Thymus (tissue), 11 donors: ENCODE results near the gene NTM. TPM values are rescaled to one million over a fixed set of nuclear protein-coding genes. Genes with fewer than 3 reads are reported as not detected.

Source experiments
- DNase-seq, 9 donors: peaks; one replicate each; pipeline ENCODE4 v3.0.0-alpha.2; 2013; ENCODE audit warnings: low spot score in 9 of 9, low read depth in 6 of 9, missing footprints in 1 of 9
- H3K27ac ChIP-seq, 2 donors: one replicate each; pipeline ENCODE4 v1.5.1; 2013; ENCODE audit warnings: control low read depth in 1 of 2, low read depth in 1 of 2, low read length in 1 of 2, mild to moderate bottlenecking in 1 of 2, moderate library complexity in 1 of 2
- H3K27me3 ChIP-seq, 2 donors: one replicate each; pipeline ENCODE4 v1.5.1; 2013; ENCODE audit warnings: low read length in 1 of 2; ENCODE audit not compliant: control insufficient read depth in 2 of 2, insufficient read depth in 1 of 2
- H3K36me3 ChIP-seq, 2 donors: one replicate each; pipeline ENCODE4 v1.5.1; 2013; ENCODE audit warnings: low read length in 1 of 2, mild to moderate bottlenecking in 1 of 2, moderate library complexity in 1 of 2; ENCODE audit not compliant: control insufficient read depth in 2 of 2, insufficient read depth in 2 of 2
- H3K4me1 ChIP-seq, 2 donors: one replicate each; pipeline ENCODE4 v1.5.1; 2013; ENCODE audit warnings: low read length in 2 of 2; ENCODE audit not compliant: control insufficient read depth in 2 of 2, insufficient read depth in 2 of 2
- H3K4me3 ChIP-seq, 2 donors: one replicate each; pipeline ENCODE4 v1.5.1; 2013; ENCODE audit warnings: low read length in 2 of 2, control low read depth in 1 of 2, mild to moderate bottlenecking in 1 of 2
- H3K9me3 ChIP-seq, 2 donors: one replicate each; pipeline ENCODE4 v1.5.1; 2013; ENCODE audit warnings: low read length in 1 of 2, mild to moderate bottlenecking in 1 of 2; ENCODE audit not compliant: control insufficient read depth in 2 of 2, insufficient read depth in 1 of 2
- WGBS: extraction: QIAGEN DNeasy Blood & Tissue Kit; methylation state at CpG from one replicate; pipeline ENCODE4 v1.1.7; 2013; 5-methylcytosine and 5-hydroxymethylcytosine counted together
- polyA plus RNA-seq: library from polyadenylated mRNA; stranded (reverse); fragments of 200-250 nt; gene quantifications from one replicate; pipeline ENCODE4 v1.2.3, GENCODE V29; 2013
- total RNA-seq: library from RNA; stranded (reverse); fragments of 120-200 nt; gene quantifications from one replicate; pipeline ENCODE4 v1.2.4, GENCODE V29; 2013
- donor health status: healthy.

The NTM gene
- total and polyA plus RNA-seq, 2 donors, result 0.18 to 0.47 TPM

- no peak overlapping the region for H3K4me3 ChIP-seq
- DNase-seq, result no peak
- no peaks in the 10 kb centered on the region for H3K9me3 ChIP-seq
- H3K27me3 ChIP-seq, result peaks cover 0 to 5% of the 10 kb centered on the region in 2 donors
- no peaks in the 10 kb centered on the region for H3K36me3 ChIP-seq
- H3K4me1 ChIP-seq, result no peaks in the 10 kb centered on the region
- H3K27ac ChIP-seq, result no peak overlapping the region
- 97% methylated on average over 2 of the region's 2 CpGs for WGBS
Measured at GRCh38 chr11:131549099-131549498, 178.7 kb downstream of the NTM start.

GRCh38 chr11:131549770-131550169 is 179.4 kb downstream of the NTM start:
- 85% methylated on average over 8 of the region's 8 CpGs for WGBS
- peaks cover 0 to 2% of the 10 kb centered on the region in 2 donors for H3K27me3 ChIP-seq
- no peak for DNase-seq

GRCh38 chr11:131560287-131560686 is 189.9 kb downstream of the NTM start:
- H3K36me3 ChIP-seq, result no peaks in the 10 kb centered on the region
- H3K27me3 ChIP-seq, result no peaks in the 10 kb centered on the region
- no peak overlapping the region for H3K4me3 ChIP-seq
- H3K4me1 ChIP-seq, result no peaks in the 10 kb centered on the region
- no peak overlapping the region for H3K27ac ChIP-seq
- no peak for DNase-seq
- H3K9me3 ChIP-seq, result no peaks in the 10 kb centered on the region
- 95% methylated on average over 4 of the region's 4 CpGs for WGBS

More at GRCh38 chr11:131549770-131550169, 179.4 kb downstream of the NTM start:
- Histone ChIP-seq H3K4me1 (no peaks in the 10 kb centered on the region), H3K36me3 (no peaks in the 10 kb centered on the region), H3K9me3 (no peaks in the 10 kb centered on the region), H3K27ac (no peak overlapping the region), H3K4me3 (no peak overlapping the region)

GRCh38 chr11:131561501-131561900 is 191.1 kb downstream of the NTM start:
- Histone ChIP-seq H3K36me3 (no peaks in the 10 kb centered on the region), H3K27ac (no peak overlapping the region), H3K9me3 (no peaks in the 10 kb centered on the region), H3K27me3 (no peaks in the 10 kb centered on the region), H3K4me1 (no peaks in the 10 kb centered on the region), H3K4me3 (no peak overlapping the region)
- WGBS, result 78% methylated on average over 4 of the region's 4 CpGs
- no peak for DNase-seq

GRCh38 chr11:131561972-131562371 is 191.6 kb downstream of the NTM start:
- Histone ChIP-seq H3K9me3 (no peaks in the 10 kb centered on the region), H3K4me3 (no peak overlapping the region), H3K27me3 (no peaks in the 10 kb centered on the region), H3K27ac (no peak overlapping the region), H3K4me1 (no peaks in the 10 kb centered on the region), H3K36me3 (no peaks in the 10 kb centered on the region)
- DNase-seq, result no peak
- 84% methylated on average over 5 of the region's 5 CpGs for WGBS

- WGBS, result 87% methylated on average over 1 of the region's 1 CpG
- Histone ChIP-seq H3K27me3 (no peaks in the 10 kb centered on the region), H3K9me3 (no peaks in the 10 kb centered on the region), H3K27ac (no peak overlapping the region), H3K4me3 (no peak overlapping the region), H3K36me3 (no peaks in the 10 kb centered on the region), H3K4me1 (no peaks in the 10 kb centered on the region)
- DNase-seq, result no peak
Measured at GRCh38 chr11:131568318-131568717, 197.9 kb downstream of the NTM start.

- H3K27ac ChIP-seq, result no peak overlapping the region
- H3K4me1 ChIP-seq, result no peaks in the 10 kb centered on the region
- WGBS, result 54% methylated on average over 4 of the region's 4 CpGs
- H3K36me3 ChIP-seq, result no peaks in the 10 kb centered on the region
- no peak for DNase-seq
- H3K9me3 ChIP-seq, result no peaks in the 10 kb centered on the region
- H3K4me3 ChIP-seq, result no peak overlapping the region
- peaks cover 0 to 11% of the 10 kb centered on the region in 2 donors for H3K27me3 ChIP-seq
Measured at GRCh38 chr11:131571571-131571970, 201.2 kb downstream of the NTM start.

- Histone ChIP-seq H3K4me3 (no peak overlapping the region), H3K4me1 (no peaks in the 10 kb centered on the region), H3K27me3 (peaks cover 0 to 11% of the 10 kb centered on the region in 2 donors), H3K36me3 (no peaks in the 10 kb centered on the region), H3K27ac (no peak overlapping the region), H3K9me3 (no peaks in the 10 kb centered on the region)
- no peak for DNase-seq
- 94% methylated on average over 7 of the region's 7 CpGs for WGBS
Measured at GRCh38 chr11:131572423-131572822, 202.0 kb downstream of the NTM start.

GRCh38 chr11:131579932-131580387 is 209.5 kb downstream of the NTM start:
- 65% methylated on average over 7 of the region's 7 CpGs for whole genome bisulfite sequencing
- peak in 4 of 9 donors; percentile 1 to 42 (median 17) for DNase-seq
- Histone ChIP-seq H3K27me3 (peaks cover 0 to 9% of the 10 kb centered on the region in 2 donors), H3K9me3 (no peaks in the 10 kb centered on the region), H3K4me3 (no peak overlapping the region), H3K27ac (no peak overlapping the region), H3K36me3 (no peaks in the 10 kb centered on the region), H3K4me1 (no peaks in the 10 kb centered on the region)

- Histone ChIP-seq H3K9me3 (no peaks in the 10 kb centered on the region), H3K27me3 (peaks cover 0 to 11% of the 10 kb centered on the region in 2 donors), H3K4me3 (no peak overlapping the region), H3K27ac (no peak overlapping the region), H3K36me3 (no peaks in the 10 kb centered on the region), H3K4me1 (no peaks in the 10 kb centered on the region)
- WGBS, result 91% methylated on average over 4 of the region's 4 CpGs
- no peak for DNase-seq
Measured at GRCh38 chr11:131580476-131580875, 210.1 kb downstream of the NTM start.
